GM12878 (cell line): Measurements from ENCODE around the gene SKA1. TPM values are rescaled to one million over a fixed set of nuclear protein-coding genes. Genes with fewer than 3 reads are reported as not detected.

Experiments
- ATAC-seq: fragments of 200-7000 bp; cut with Tn5 transposase; 3 replicates; pipeline ENCODE4 v1.9.1; 2020; ENCODE audit warnings: mild to moderate bottlenecking, moderate library complexity
- BruUV-seq: library from RNA; stranded (reverse); fragments of 400-500 nt; replicated peaks from 2 replicates; lab custom pipeline; 2021; lab: Mats Ljungman, UMichigan
- CTCF ChIA-PET: fragments of 300-600 bp; sonication (Branson Sonifier 250); formaldehyde crosslinking; extraction: SDS; loops from one replicate; lab custom pipeline; 2021; ENCODE audit warnings: inconsistent platforms; lab: Yijun Ruan, JAX
- POLR2A ChIA-PET: fragments of 350-600 bp; formaldehyde crosslinking; extraction: SDS; loops from one replicate; lab custom pipeline; 2021; ENCODE audit warnings: inconsistent platforms; lab: Charles Lee
- RAD21 ChIA-PET: fragments of 300-600 bp; sonication (Branson Sonifier 250); formaldehyde crosslinking; loops from one replicate; lab custom pipeline; 2023; ENCODE audit warnings: antibody characterized with exemption; ENCODE audit not compliant: unreplicated experiment; lab: Charles Lee
- SMC1A ChIA-PET: fragments of 300-600 bp; sonication (Branson Sonifier 250); formaldehyde crosslinking; loops from one replicate; lab custom pipeline; 2023; ENCODE audit not compliant: unreplicated experiment, uncharacterized antibody; lab: Charles Lee
- DNase-seq: peaks from one replicate; pipeline ENCODE4 v3.0.0-alpha.2; 2011; ENCODE audit warnings: low read depth, low spot score
- FAIRE-seq: peaks from 3 replicates; lab custom pipeline; 2011; peaks lifted over from hg19 to GRCh38; lab: Jason Lieb, UNC
- H2AFZ ChIP-seq: 2 replicates; pipeline ENCODE4 v1.6.0; 2011; ENCODE audit warnings: low read depth, low read length, control low read depth; ENCODE audit not compliant: control insufficient read depth
- H3K27ac ChIP-seq: 2 replicates; pipeline ENCODE4 v1.5.1; 2011; ENCODE audit warnings: control low read depth; ENCODE audit not compliant: control insufficient read depth, insufficient read depth
- H3K27me3 ChIP-seq, 2 experiments: replicated peaks in 1 of 2; 2 replicates each; pipeline versions ENCODE4 v1.6.0 to v1.6.1; 2011; ENCODE audit warnings: low read length in 1 of 2; ENCODE audit not compliant: control insufficient read depth in 2 of 2, insufficient read depth in 2 of 2
- H3K36me3 ChIP-seq, 2 experiments: 2 replicates each; pipeline ENCODE4 v1.5.1; 2011; ENCODE audit warnings: low read length in 1 of 2; ENCODE audit not compliant: control insufficient read depth in 2 of 2, insufficient read depth in 2 of 2
- H3K4me1 ChIP-seq: 2 replicates; pipeline ENCODE4 v1.6.1; 2011; ENCODE audit warnings: mild to moderate bottlenecking, low read length, moderate library complexity, mixed read lengths; ENCODE audit not compliant: control insufficient read depth, insufficient read depth
- H3K4me2 ChIP-seq: 2 replicates; pipeline ENCODE4 v1.6.0; 2011; ENCODE audit warnings: control low read depth; ENCODE audit not compliant: control insufficient read depth, insufficient read depth
- H3K4me3 ChIP-seq: fragments of 200-600 bp; sonication (generic); 2 replicates; pipeline ENCODE4 v1.5.1; 2016
- H3K79me2 ChIP-seq: 2 replicates; pipeline ENCODE4 v1.6.0; 2011; ENCODE audit warnings: low read length; ENCODE audit not compliant: control insufficient read depth, insufficient read depth
- H3K9ac ChIP-seq: 2 replicates; pipeline ENCODE4 v1.8.0; 2011; ENCODE audit warnings: low read length, control low read depth, mixed read lengths; ENCODE audit not compliant: control insufficient read depth, insufficient read depth
- H3K9me3 ChIP-seq: replicated peaks from 3 replicates; pipeline ENCODE4 v1.5.1; 2011; ENCODE audit warnings: mild to moderate bottlenecking, low read length; ENCODE audit not compliant: control insufficient read depth, insufficient read depth
- H4K20me1 ChIP-seq: 2 replicates; pipeline ENCODE4 v1.6.0; 2011; ENCODE audit not compliant: control insufficient read depth, insufficient read depth
- ATF2 ChIP-seq: IDR thresholded peaks from 2 replicates; pipeline ENCODE4 v1.6.1; 2012; ENCODE audit warnings: low read length, inconsistent platforms
- BMI1 ChIP-seq: fragments of 450-650 bp; IDR thresholded peaks from 2 replicates; pipeline ENCODE4 v1.6.1; 2016; ENCODE audit warnings: mild to moderate bottlenecking, moderate library complexity, borderline replicate concordance
- CBX5 ChIP-seq: sonication (generic); IDR thresholded peaks from 2 replicates; pipeline ENCODE4 v1.6.1; 2016; ENCODE audit warnings: low read depth, moderate library complexity, mild to moderate bottlenecking, inconsistent platforms
- CEBPZ ChIP-seq: fragments of 150-350 bp; IDR thresholded peaks from 2 replicates; pipeline ENCODE4 v1.6.1; 2016; ENCODE audit warnings: low read depth, low read length
- E2F4 ChIP-seq: IDR thresholded peaks from 2 replicates; pipeline ENCODE4 v1.6.1; 2012; ENCODE audit warnings: low read depth, low read length, improper control_type of control experiment
- ESRRA ChIP-seq: IDR thresholded peaks from 2 replicates; pipeline ENCODE4 v1.6.1; 2012; ENCODE audit warnings: mild to moderate bottlenecking, low read length, improper control_type of control experiment
- GATAD2B ChIP-seq: fragments of 450-650 bp; conservative IDR thresholded peaks from 2 replicates; pipeline ENCODE4 v1.6.1; 2017; ENCODE audit warnings: low read depth, mild to moderate bottlenecking, moderate library complexity
- IKZF1 ChIP-seq: fragments of 450-650 bp; conservative IDR thresholded peaks from 2 replicates; pipeline ENCODE4 v1.6.1; 2017; ENCODE audit warnings: antibody characterized with exemption, mild to moderate bottlenecking
- KAT2A ChIP-seq: conservative IDR thresholded peaks from 2 replicates; pipeline ENCODE4 v1.6.1; 2011; ENCODE audit warnings: low read depth, low read length; ENCODE audit not compliant: control insufficient read depth
- KDM1A ChIP-seq: fragments of 200-600 bp; sonication (generic); IDR thresholded peaks from 2 replicates; pipeline ENCODE4 v1.6.1; 2016; ENCODE audit warnings: borderline replicate concordance
- MAX ChIP-seq: IDR thresholded peaks from 2 replicates; pipeline ENCODE4 v1.6.1; 2012; ENCODE audit warnings: low read depth, low read length, improper control_type of control experiment
- MTA2 ChIP-seq: fragments of 450-650 bp; IDR thresholded peaks from 2 replicates; pipeline ENCODE4 v1.6.1; 2016; ENCODE audit warnings: low read depth, mild to moderate bottlenecking, moderate library complexity
- MYC ChIP-seq: IDR thresholded peaks from 2 replicates; pipeline ENCODE4 v1.6.1; 2011; ENCODE audit warnings: mild to moderate bottlenecking, low read length, moderate library complexity, inconsistent platforms; ENCODE audit not compliant: insufficient read depth, insufficient replicate concordance, insufficient read length, severe bottlenecking
- RAD51 ChIP-seq: fragments of 450-650 bp; IDR thresholded peaks from 2 replicates; pipeline ENCODE4 v1.6.1; 2016; ENCODE audit warnings: moderate library complexity, mild to moderate bottlenecking, inconsistent platforms
- STAT3 ChIP-seq: IDR thresholded peaks from 2 replicates; pipeline ENCODE4 v1.6.1; 2011; ENCODE audit warnings: low read depth, low read length, improper control_type of control experiment
- TARDBP ChIP-seq: IDR thresholded peaks from 2 replicates; pipeline ENCODE4 v1.6.1; 2016; ENCODE audit warnings: borderline replicate concordance
- TBL1XR1 ChIP-seq: IDR thresholded peaks from 2 replicates; pipeline ENCODE4 v1.6.1; 2012; ENCODE audit warnings: low read depth, low read length, improper control_type of control experiment
- ZNF207 ChIP-seq: fragments of 450-650 bp; IDR thresholded peaks from 2 replicates; pipeline ENCODE4 v1.6.1; 2014; ENCODE audit warnings: antibody characterized with exemption, mild to moderate bottlenecking, borderline replicate concordance
- WGBS: methylation state at CpG from one replicate; pipeline ENCODE4 v1.1.6; 2016; ENCODE audit warnings: low lambda C conversion rate; ENCODE audit not compliant: insufficient replicate concordance, insufficient coverage; ENCODE audit errors: missing lambda C conversion rate; 5-methylcytosine and 5-hydroxymethylcytosine counted together
- in situ Hi-C: fragments of 300-500 bp; cut with MboI; formaldehyde crosslinking; loops from 9 replicates; pipeline ENCODE4 v1.14.3; 2018; ENCODE audit warnings: mixed read lengths
- intact Hi-C: fragments of 100-400 bp; cut with micrococcal nuclease; formaldehyde crosslinking; loops from one replicate; pipeline ENCODE4 v1.14.2; 2022; ENCODE audit not compliant: unreplicated experiment
- polyA plus RNA-seq, 11 experiments: library from polyadenylated mRNA; depleted of rRNA in 4 of 11; unstranded in 6 of 11; stranded (reverse) in 5 of 11; fragments of >200 nt; fragmentation: Nextera tagmentation in 4 of 11; fragmentation: Illumina TruSeq in 1 of 11; extraction: Ambion mirVana in 4 of 11; extraction: Trizol in 1 of 11; gene quantifications; 1 replicate in 1 of 11; 2 replicates in 10 of 11; pipeline versions ENCODE4 v1.2.1 to v1.2.3, GENCODE V29; 2011 to 2016; ENCODE audit warnings: inconsistent platforms in 2 of 11, missing spikeins in 2 of 11, low read depth in 1 of 11
- total RNA-seq, 4 experiments: library from RNA; depleted of rRNA in 3 of 4; stranded (reverse); fragments of >200 nt in 3 of 4; fragmentation: Illumina TruSeq in 1 of 4; extraction: Trizol in 1 of 4; gene quantifications; 2 replicates each; pipeline versions ENCODE4 v1.2.1 to v1.2.3, GENCODE V29; 2013 to 2021

Gene SKA1
- total and polyA plus RNA-seq, 10 of the 15 experiments (the other 5 are each of a cell fraction or from before 2014, with no cell fraction given), result 16.4 to 36.7 (median 31.1) TPM

- ChIA-PET RAD21 (no interaction called here), SMC1A (no interaction called here), CTCF (no interaction called here), POLR2A (no interaction called here)
- H3K4me3 ChIP-seq, result no peak overlapping the region
- no peaks in the 10 kb centered on the region for H3K36me3 ChIP-seq
- no peak overlapping the region for H3K4me2 ChIP-seq
- in situ Hi-C loops (loop anchor here (10.0 kb wide), 1 partner anchor 428 kb away; no protein-coding TSS in a partner anchor), intact Hi-C loops (no loop called here)
- no peaks in the 10 kb centered on the region for H3K9me3 ChIP-seq
- DNase-seq (no peak), ATAC-seq (no peak), FAIRE-seq (no peak)
- BruUV-seq, result no TSS peak
- no peaks in the 10 kb centered on the region for H4K20me1 ChIP-seq
- 48% methylated on average over 3 of the region's 3 CpGs for WGBS
- H3K79me2 ChIP-seq, result no peaks in the 10 kb centered on the region
- TF ChIP-seq MAX, result no peak
- no peak for TF ChIP-seq E2F4
- TF ChIP-seq BMI1, result no peak
- TF ChIP-seq CBX5, result no peak
- no peak for TF ChIP-seq ATF2
- TF ChIP-seq TARDBP, result no peak
- TF ChIP-seq RAD51, result no peak
- TF ChIP-seq ZNF207, result no peak
- no peak for TF ChIP-seq CEBPZ
- TF ChIP-seq IKZF1, result no peak
- no peak for TF ChIP-seq TBL1XR1
- no peak for TF ChIP-seq KAT2A
- TF ChIP-seq GATAD2B, result no peak
- no peak for TF ChIP-seq MTA2
- TF ChIP-seq ESRRA, result no peak
- TF ChIP-seq KDM1A, result no peak
- no peak for TF ChIP-seq MYC
- no peak for TF ChIP-seq STAT3
- no peak overlapping the region for H3K9ac ChIP-seq
- H2AFZ ChIP-seq, result no peak overlapping the region
- H3K27ac ChIP-seq, result no peak overlapping the region
- H3K27me3 ChIP-seq, result peaks cover 2 to 3% of the 10 kb centered on the region in 2 experiments; a peak in 2 of 4 replicates
- no peaks in the 10 kb centered on the region for H3K4me1 ChIP-seq
These were observed 58.1 kb downstream of the SKA1 start for GRCh38 chr18:50432915-50433314.
